ENCODE measurements around the gene PCBD2. TPM values are rescaled to one million over a fixed set of nuclear protein-coding genes. Genes with fewer than 3 reads are reported as not detected.

Gene PCBD2
- total and polyA plus RNA-seq, 5 donors from 2014 or later, result 10.3 to 12.5 (median 10.6) TPM

DNA sequence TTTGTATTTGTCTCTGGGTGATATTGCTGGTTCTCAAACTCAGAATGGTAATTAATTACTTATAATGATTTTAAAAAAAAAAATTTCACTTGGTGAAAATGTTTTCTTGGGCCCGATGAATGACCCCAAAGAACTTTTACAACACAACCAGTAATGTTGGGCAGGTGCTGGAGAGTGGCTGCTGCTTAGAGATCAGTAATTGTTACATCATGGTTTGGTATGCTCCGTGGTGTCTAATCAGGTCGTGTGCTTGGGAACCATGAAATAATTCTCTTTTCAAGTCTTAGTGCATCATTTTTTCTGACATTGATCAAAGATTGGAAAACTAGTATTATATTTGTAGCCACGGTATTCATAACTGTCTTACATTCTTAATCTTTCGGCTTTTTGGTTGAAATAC, 29.3 kb downstream of the PCBD2 start:
- Mint-ChIP-seq H3K4me3 (no peak overlapping the region), H3K27ac (no peak overlapping the region), H3K9me3 (no peaks in the 10 kb centered on the region), H3K4me1 (peaks cover 0 to 4% (median 0%) of the 10 kb centered on the region in 4 donors), H3K36me3 (peaks cover 11% of the 10 kb centered on the region), H3K27me3 (no peaks in the 10 kb centered on the region)
- Histone ChIP-seq H3K36me3 (ENCODE audit: control insufficient read depth, insufficient read depth, low read length) (peaks cover 40% of the 10 kb centered on the region), H3K4me3 (ENCODE audit: low read depth, low read length) (no peak overlapping the region), H3K27ac (ENCODE audit: insufficient read depth, low read length, poor library complexity, severe bottlenecking) (no peak overlapping the region), H3K9me3 (ENCODE audit: control insufficient read depth in 2 of 2, low read length in 2 of 2) (no peaks in the 10 kb centered on the region), H3K27me3 (ENCODE audit: control insufficient read depth, insufficient read depth, low read length) (no peaks in the 10 kb centered on the region), H3K4me1 (ENCODE audit: control insufficient read depth, insufficient read depth, low read length, poor library complexity, severe bottlenecking) (no peaks in the 10 kb centered on the region)
- DNase-seq, result no peak
- ATAC-seq (ENCODE audit: low read depth in 2 of 2), result no peak

DNA sequence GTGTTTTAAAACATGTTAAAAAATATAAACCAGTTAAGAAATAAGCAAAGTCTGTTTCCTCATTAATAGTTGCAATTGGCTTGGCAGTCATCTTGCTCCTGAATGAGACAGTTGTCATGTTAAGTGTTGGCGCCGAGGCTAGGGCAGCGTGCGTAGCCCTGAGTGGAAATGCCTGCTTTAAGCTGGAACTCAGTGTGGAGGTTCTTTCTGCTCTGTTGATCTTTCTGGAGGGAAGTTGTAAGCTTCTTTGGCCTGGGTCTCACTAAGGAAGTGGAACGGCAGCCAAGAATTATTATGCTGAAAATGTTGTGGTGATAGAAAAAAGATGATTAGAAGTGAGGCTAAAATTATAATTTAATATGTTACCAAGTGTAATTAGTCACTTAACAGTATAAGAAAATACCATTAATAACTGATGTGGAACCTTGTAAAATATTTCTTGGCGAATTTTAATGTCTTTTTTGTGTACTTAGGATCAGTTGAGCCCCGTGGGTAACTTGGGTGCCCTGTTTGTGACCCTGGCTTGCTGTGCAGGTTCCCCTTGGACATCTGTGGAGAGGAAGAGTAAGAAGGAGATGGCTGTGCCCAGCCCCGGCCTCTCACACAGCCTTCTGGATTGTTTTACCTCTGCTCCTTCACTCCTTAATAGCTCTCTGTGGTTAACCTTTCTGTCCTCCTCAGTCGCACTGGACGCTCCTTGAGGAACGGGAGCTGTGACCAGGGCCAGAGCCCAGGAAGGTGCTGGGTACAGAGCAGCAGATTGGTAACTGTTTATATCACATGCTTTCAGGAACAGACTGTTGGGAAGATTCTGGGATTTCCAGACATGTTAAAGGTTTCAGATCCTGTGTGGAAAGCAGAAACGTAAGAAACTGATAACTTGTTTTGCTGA, 31.0 kb downstream of the PCBD2 start:
- Mint-ChIP-seq H3K27me3 (no peaks in the 10 kb centered on the region), H3K27ac (peak overlapping the region in 1 of 3 donors; percentile 30), H3K4me1 (peaks cover 0 to 4% (median 0%) of the 10 kb centered on the region in 4 donors), H3K36me3 (peaks cover 13% of the 10 kb centered on the region), H3K9me3 (no peaks in the 10 kb centered on the region), H3K4me3 (no peak overlapping the region)
- no peak for DNase-seq
- ATAC-seq (ENCODE audit: low read depth in 2 of 2), result no peak
- Histone ChIP-seq H3K27ac (ENCODE audit: insufficient read depth, low read length, poor library complexity, severe bottlenecking) (no peak overlapping the region), H3K27me3 (ENCODE audit: control insufficient read depth, insufficient read depth, low read length) (no peaks in the 10 kb centered on the region), H3K9me3 (ENCODE audit: control insufficient read depth in 2 of 2, low read length in 2 of 2) (no peaks in the 10 kb centered on the region), H3K4me1 (ENCODE audit: control insufficient read depth, insufficient read depth, low read length, poor library complexity, severe bottlenecking) (no peaks in the 10 kb centered on the region), H3K36me3 (ENCODE audit: control insufficient read depth, insufficient read depth, low read length) (peaks cover 27% of the 10 kb centered on the region), H3K4me3 (ENCODE audit: low read depth, low read length) (no peak overlapping the region)

DNA sequence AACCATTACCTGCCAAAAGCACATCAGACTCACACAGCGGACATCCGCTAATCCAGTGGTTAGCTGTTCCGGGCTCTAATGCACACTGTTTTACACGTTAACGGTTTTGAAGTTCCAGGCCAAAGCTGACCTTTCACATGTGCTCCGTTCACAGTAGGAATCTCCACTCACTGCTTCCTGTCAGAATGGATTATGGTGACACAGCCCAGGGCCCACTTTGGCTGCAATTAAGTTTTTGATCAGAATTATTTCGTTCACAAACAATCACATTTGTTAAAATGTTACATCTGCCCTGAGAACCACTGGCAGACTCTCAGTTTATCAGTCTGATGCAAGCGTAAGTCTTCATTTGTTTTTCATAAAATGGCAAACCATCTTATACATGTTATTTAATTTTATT, 32.6 kb downstream of the PCBD2 start:
- no peak overlapping the region for H3K4me3 Mint-ChIP-seq
- H3K36me3 ChIP-seq (ENCODE audit: control insufficient read depth, insufficient read depth, low read length), result peaks cover 20% of the 10 kb centered on the region
- H3K27ac ChIP-seq (ENCODE audit: insufficient read depth, low read length, poor library complexity, severe bottlenecking), result no peak overlapping the region
- H3K9me3 Mint-ChIP-seq, result no peaks in the 10 kb centered on the region
- H3K4me1 Mint-ChIP-seq, result peaks cover 0 to 4% (median 0%) of the 10 kb centered on the region in 4 donors
- H3K27me3 Mint-ChIP-seq, result no peaks in the 10 kb centered on the region
- H3K4me3 ChIP-seq (ENCODE audit: low read depth, low read length), result no peak overlapping the region
- DNase-seq (no peak), ATAC-seq (ENCODE audit: low read depth in 2 of 2) (no peak)
- H3K27ac Mint-ChIP-seq, result no peak overlapping the region
- H3K36me3 Mint-ChIP-seq, result peaks cover 13% of the 10 kb centered on the region
- H3K9me3 ChIP-seq (ENCODE audit: control insufficient read depth in 2 of 2, low read length in 2 of 2), result no peaks in the 10 kb centered on the region
- no peaks in the 10 kb centered on the region for H3K4me1 ChIP-seq (ENCODE audit: control insufficient read depth, insufficient read depth, low read length, poor library complexity, severe bottlenecking)
- no peaks in the 10 kb centered on the region for H3K27me3 ChIP-seq (ENCODE audit: control insufficient read depth, insufficient read depth, low read length)

GRCh38 chr5:134938030-134938429, 33.1 kb downstream of the PCBD2 start:
- no peak overlapping the region for H3K4me3 Mint-ChIP-seq

DNA sequence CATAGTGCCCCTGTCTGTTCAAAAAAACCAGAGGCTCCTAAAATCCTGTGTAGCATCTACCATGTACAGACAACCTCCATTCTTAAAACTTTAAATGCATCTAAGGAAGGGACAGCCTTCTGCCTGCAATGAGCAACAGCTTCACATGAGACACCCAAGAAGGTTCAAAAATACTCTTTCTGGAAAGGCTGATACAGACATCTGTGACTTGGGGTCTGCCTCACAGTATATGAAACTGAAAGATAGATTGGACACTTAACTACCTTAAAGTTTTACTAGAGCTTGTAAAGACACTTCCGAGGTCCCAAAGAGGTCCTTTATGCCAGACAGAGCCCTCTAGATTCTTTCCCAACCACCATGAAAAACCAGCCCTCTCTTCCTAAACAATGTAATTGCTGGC, 34.6 kb downstream of the PCBD2 start:
- H3K27me3 ChIP-seq (ENCODE audit: control insufficient read depth, insufficient read depth, low read length), result no peaks in the 10 kb centered on the region
- ATAC-seq (ENCODE audit: low read depth in 2 of 2) (no peak), DNase-seq (no peak)
- Mint-ChIP-seq H3K27me3 (no peaks in the 10 kb centered on the region), H3K9me3 (no peaks in the 10 kb centered on the region), H3K27ac (peak overlapping the region in 1 of 3 donors; percentile 47), H3K4me1 (peaks cover 0 to under 1% (median 0%) of the 10 kb centered on the region in 4 donors), H3K36me3 (peaks cover 13% of the 10 kb centered on the region), H3K4me3 (no peak overlapping the region)
- H3K9me3 ChIP-seq (ENCODE audit: control insufficient read depth in 2 of 2, low read length in 2 of 2), result no peaks in the 10 kb centered on the region
- H3K27ac ChIP-seq (ENCODE audit: insufficient read depth, low read length, poor library complexity, severe bottlenecking), result no peak overlapping the region
- no peaks in the 10 kb centered on the region for H3K4me1 ChIP-seq (ENCODE audit: control insufficient read depth, insufficient read depth, low read length, poor library complexity, severe bottlenecking)
- peaks cover 16% of the 10 kb centered on the region for H3K36me3 ChIP-seq (ENCODE audit: control insufficient read depth, insufficient read depth, low read length)
- no peak overlapping the region for H3K4me3 ChIP-seq (ENCODE audit: low read depth, low read length)

More at GRCh38 chr5:134938030-134938429, 33.1 kb downstream of the PCBD2 start:
- H3K4me1 ChIP-seq (ENCODE audit: control insufficient read depth, insufficient read depth, low read length, poor library complexity, severe bottlenecking), result no peaks in the 10 kb centered on the region
- H3K36me3 ChIP-seq (ENCODE audit: control insufficient read depth, insufficient read depth, low read length), result peaks cover 17% of the 10 kb centered on the region
- H3K27me3 Mint-ChIP-seq, result no peaks in the 10 kb centered on the region
- H3K9me3 ChIP-seq (ENCODE audit: control insufficient read depth in 2 of 2, low read length in 2 of 2), result no peaks in the 10 kb centered on the region
- H3K4me3 ChIP-seq (ENCODE audit: low read depth, low read length), result no peak overlapping the region
- DNase-seq (no peak), ATAC-seq (ENCODE audit: low read depth in 2 of 2) (no peak)
- H3K27me3 ChIP-seq (ENCODE audit: control insufficient read depth, insufficient read depth, low read length), result no peaks in the 10 kb centered on the region
- H3K27ac Mint-ChIP-seq, result no peak overlapping the region
- H3K27ac ChIP-seq (ENCODE audit: insufficient read depth, low read length, poor library complexity, severe bottlenecking), result no peak overlapping the region
- no peaks in the 10 kb centered on the region for H3K9me3 Mint-ChIP-seq
- peaks cover 13% of the 10 kb centered on the region for H3K36me3 Mint-ChIP-seq
- peaks cover 0 to 4% (median 0%) of the 10 kb centered on the region in 4 donors for H3K4me1 Mint-ChIP-seq

GRCh38 chr5:134943547-134943946, 38.6 kb downstream of the PCBD2 start:
- H3K36me3 Mint-ChIP-seq, result peaks cover 8% of the 10 kb centered on the region
- Histone ChIP-seq H3K36me3 (ENCODE audit: control insufficient read depth, insufficient read depth, low read length) (peaks cover 2% of the 10 kb centered on the region), H3K27me3 (ENCODE audit: control insufficient read depth, insufficient read depth, low read length) (no peaks in the 10 kb centered on the region), H3K4me3 (ENCODE audit: low read depth, low read length) (no peak overlapping the region), H3K4me1 (ENCODE audit: control insufficient read depth, insufficient read depth, low read length, poor library complexity, severe bottlenecking) (no peaks in the 10 kb centered on the region), H3K27ac (ENCODE audit: insufficient read depth, low read length, poor library complexity, severe bottlenecking) (no peak overlapping the region), H3K9me3 (ENCODE audit: control insufficient read depth in 2 of 2, low read length in 2 of 2) (no peaks in the 10 kb centered on the region)
- no peaks in the 10 kb centered on the region for H3K9me3 Mint-ChIP-seq
- no peaks in the 10 kb centered on the region for H3K4me1 Mint-ChIP-seq
- no peak overlapping the region for H3K4me3 Mint-ChIP-seq
- no peak overlapping the region for H3K27ac Mint-ChIP-seq
- no peaks in the 10 kb centered on the region for H3K27me3 Mint-ChIP-seq
- no peak for ATAC-seq (ENCODE audit: low read depth in 2 of 2)
- no peak for DNase-seq

GRCh38 chr5:134944630-134945029, 39.7 kb downstream of the PCBD2 start:
- ATAC-seq (ENCODE audit: low read depth in 2 of 2) (no peak), DNase-seq (no peak)
- H3K9me3 ChIP-seq (ENCODE audit: control insufficient read depth in 2 of 2, low read length in 2 of 2), result no peaks in the 10 kb centered on the region
- Mint-ChIP-seq H3K9me3 (no peaks in the 10 kb centered on the region), H3K27me3 (no peaks in the 10 kb centered on the region), H3K4me1 (no peaks in the 10 kb centered on the region), H3K36me3 (peaks cover 8% of the 10 kb centered on the region), H3K27ac (no peak overlapping the region), H3K4me3 (no peak overlapping the region)
- H3K36me3 ChIP-seq (ENCODE audit: control insufficient read depth, insufficient read depth, low read length), result peaks cover under 1% of the 10 kb centered on the region
- no peaks in the 10 kb centered on the region for H3K27me3 ChIP-seq (ENCODE audit: control insufficient read depth, insufficient read depth, low read length)
- H3K4me3 ChIP-seq (ENCODE audit: low read depth, low read length), result no peak overlapping the region
- no peaks in the 10 kb centered on the region for H3K4me1 ChIP-seq (ENCODE audit: control insufficient read depth, insufficient read depth, low read length, poor library complexity, severe bottlenecking)
- no peak overlapping the region for H3K27ac ChIP-seq (ENCODE audit: insufficient read depth, low read length, poor library complexity, severe bottlenecking)

GRCh38 chr5:134945041-134945440, 40.1 kb downstream of the PCBD2 start:
- Histone ChIP-seq H3K4me3 (ENCODE audit: low read depth, low read length) (no peak overlapping the region), H3K27ac (ENCODE audit: insufficient read depth, low read length, poor library complexity, severe bottlenecking) (no peak overlapping the region), H3K4me1 (ENCODE audit: control insufficient read depth, insufficient read depth, low read length, poor library complexity, severe bottlenecking) (no peaks in the 10 kb centered on the region), H3K9me3 (ENCODE audit: control insufficient read depth in 2 of 2, low read length in 2 of 2) (no peaks in the 10 kb centered on the region), H3K27me3 (ENCODE audit: control insufficient read depth, insufficient read depth, low read length) (no peaks in the 10 kb centered on the region), H3K36me3 (ENCODE audit: control insufficient read depth, insufficient read depth, low read length) (no peaks in the 10 kb centered on the region)
- H3K36me3 Mint-ChIP-seq, result peaks cover 6% of the 10 kb centered on the region
- no peak for ATAC-seq (ENCODE audit: low read depth in 2 of 2)
- no peaks in the 10 kb centered on the region for H3K27me3 Mint-ChIP-seq
- no peak overlapping the region for H3K4me3 Mint-ChIP-seq
- DNase-seq, result no peak
- no peaks in the 10 kb centered on the region for H3K4me1 Mint-ChIP-seq
- no peaks in the 10 kb centered on the region for H3K9me3 Mint-ChIP-seq
- H3K27ac Mint-ChIP-seq, result no peak overlapping the region
